Activated naive CD8-positive, alpha-beta T cell treated with anti-CD3 and anti-CD28 coated beads for 36 hours (primary cell): ENCODE measurements around the gene CACNA1S. TPM values are rescaled to one million over a fixed set of nuclear protein-coding genes. Genes with fewer than 3 reads are reported as not detected.

Experiments
- DNase-seq: peaks from one replicate; pipeline ENCODE4 v3.0.0; 2021
- H3K27ac Mint-ChIP-seq: one replicate; pipeline ENCODE4 v1.8.0; 2022; ENCODE audit warnings: mild to moderate bottlenecking, moderate library complexity, mixed read lengths
- H3K27me3 Mint-ChIP-seq: one replicate; pipeline ENCODE4 v1.8.0; 2022; ENCODE audit warnings: mild to moderate bottlenecking, mixed read lengths
- H3K36me3 Mint-ChIP-seq: one replicate; pipeline ENCODE4 v1.8.0; 2021; ENCODE audit warnings: mild to moderate bottlenecking, mixed read lengths
- H3K4me1 Mint-ChIP-seq: one replicate; pipeline ENCODE4 v1.8.0; 2021; ENCODE audit warnings: mixed read lengths
- H3K4me3 Mint-ChIP-seq: one replicate; pipeline ENCODE4 v1.8.0; 2022; ENCODE audit warnings: mild to moderate bottlenecking, moderate library complexity, mixed read lengths
- H3K9me3 Mint-ChIP-seq: one replicate; pipeline ENCODE4 v1.8.0; 2022; ENCODE audit warnings: mixed read lengths
- total RNA-seq, 2 experiments: library from RNA; stranded (reverse); gene quantifications; one replicate each; pipeline ENCODE4 v1.2.3, GENCODE V29; 2021

CACNA1S gene
- total RNA-seq, 2 experiments from 2014 or later, result not detected

GRCh38 chr1:201036188-201036842, 75.9 kb downstream of the CACNA1S start:
- no peaks in the 10 kb centered on the region for H3K4me1 Mint-ChIP-seq
- no peaks in the 10 kb centered on the region for H3K36me3 Mint-ChIP-seq
- H3K27me3 Mint-ChIP-seq, result no peaks in the 10 kb centered on the region
- no peak overlapping the region for H3K27ac Mint-ChIP-seq
- no peak for DNase-seq
- H3K4me3 Mint-ChIP-seq, result no peak overlapping the region
- H3K9me3 Mint-ChIP-seq, result no peaks in the 10 kb centered on the region

- Mint-ChIP-seq H3K4me1 (no peaks in the 10 kb centered on the region), H3K36me3 (no peaks in the 10 kb centered on the region), H3K9me3 (no peaks in the 10 kb centered on the region), H3K27ac (no peak overlapping the region), H3K27me3 (no peaks in the 10 kb centered on the region), H3K4me3 (no peak overlapping the region)
- DNase-seq, result no peak
These were observed 77.6 kb downstream of the CACNA1S start for GRCh38 chr1:201034671-201035070.

- no peaks in the 10 kb centered on the region for H3K27me3 Mint-ChIP-seq
- H3K4me3 Mint-ChIP-seq, result no peak overlapping the region
- no peaks in the 10 kb centered on the region for H3K4me1 Mint-ChIP-seq
- H3K36me3 Mint-ChIP-seq, result no peaks in the 10 kb centered on the region
- DNase-seq, result no peak
- no peaks in the 10 kb centered on the region for H3K9me3 Mint-ChIP-seq
- H3K27ac Mint-ChIP-seq, result no peak overlapping the region
These were observed 79.8 kb downstream of the CACNA1S start for GRCh38 chr1:201032408-201032807.

GRCh38 chr1:201028461-201028889, 83.8 kb downstream of the CACNA1S start:
- DNase-seq, result no peak
- no peak overlapping the region for H3K4me3 Mint-ChIP-seq
- no peaks in the 10 kb centered on the region for H3K9me3 Mint-ChIP-seq
- no peaks in the 10 kb centered on the region for H3K36me3 Mint-ChIP-seq
- H3K27ac Mint-ChIP-seq, result no peak overlapping the region
- no peaks in the 10 kb centered on the region for H3K27me3 Mint-ChIP-seq
- H3K4me1 Mint-ChIP-seq, result peaks cover 31% of the 10 kb centered on the region

- Mint-ChIP-seq H3K27me3 (no peaks in the 10 kb centered on the region), H3K4me1 (peaks cover 39% of the 10 kb centered on the region), H3K9me3 (no peaks in the 10 kb centered on the region), H3K4me3 (no peak overlapping the region), H3K36me3 (peaks cover 6% of the 10 kb centered on the region), H3K27ac (peak overlapping the region; percentile 45)
- DNase-seq, result no peak
These were observed 85.4 kb downstream of the CACNA1S start for GRCh38 chr1:201026836-201027235.

GRCh38 chr1:201026234-201026633, 86.0 kb downstream of the CACNA1S start:
- Mint-ChIP-seq H3K4me3 (no peak overlapping the region), H3K4me1 (peaks cover 42% of the 10 kb centered on the region), H3K9me3 (no peaks in the 10 kb centered on the region), H3K27me3 (no peaks in the 10 kb centered on the region), H3K36me3 (peaks cover 6% of the 10 kb centered on the region), H3K27ac (no peak overlapping the region)
- DNase-seq, result no peak

- peak; percentile 20 for DNase-seq
- no peak overlapping the region for H3K27ac Mint-ChIP-seq
- peaks cover 45% of the 10 kb centered on the region for H3K4me1 Mint-ChIP-seq
- H3K9me3 Mint-ChIP-seq, result no peaks in the 10 kb centered on the region
- H3K4me3 Mint-ChIP-seq, result no peak overlapping the region
- H3K36me3 Mint-ChIP-seq, result peaks cover 6% of the 10 kb centered on the region
- no peaks in the 10 kb centered on the region for H3K27me3 Mint-ChIP-seq
These were observed 86.6 kb downstream of the CACNA1S start for GRCh38 chr1:201025571-201026002.

GRCh38 chr1:201024625-201024998, 87.6 kb downstream of the CACNA1S start:
- peaks cover 6% of the 10 kb centered on the region for H3K36me3 Mint-ChIP-seq
- DNase-seq, result no peak
- no peaks in the 10 kb centered on the region for H3K27me3 Mint-ChIP-seq
- H3K4me1 Mint-ChIP-seq, result peaks cover 54% of the 10 kb centered on the region
- H3K9me3 Mint-ChIP-seq, result no peaks in the 10 kb centered on the region
- no peak overlapping the region for H3K27ac Mint-ChIP-seq
- H3K4me3 Mint-ChIP-seq, result no peak overlapping the region

- H3K27me3 Mint-ChIP-seq, result no peaks in the 10 kb centered on the region
- H3K4me3 Mint-ChIP-seq, result peak overlapping the region; percentile 37
- no peaks in the 10 kb centered on the region for H3K9me3 Mint-ChIP-seq
- H3K4me1 Mint-ChIP-seq, result peaks cover 60% of the 10 kb centered on the region
- no peak for DNase-seq
- H3K27ac Mint-ChIP-seq, result no peak overlapping the region
- H3K36me3 Mint-ChIP-seq, result peaks cover 9% of the 10 kb centered on the region
These were observed 88.2 kb downstream of the CACNA1S start for GRCh38 chr1:201023920-201024624.

- peaks cover 12% of the 10 kb centered on the region for H3K36me3 Mint-ChIP-seq
- H3K4me3 Mint-ChIP-seq, result peak within 1 kb of the TSS; percentile 98
- H3K27ac Mint-ChIP-seq, result peak within 1 kb of the TSS; percentile 100
- no peaks in the 10 kb centered on the region for H3K9me3 Mint-ChIP-seq
- DNase-seq, result peak; percentile 95
- no peaks in the 10 kb centered on the region for H3K27me3 Mint-ChIP-seq
- peaks cover 65% of the 10 kb centered on the region for H3K4me1 Mint-ChIP-seq
These were observed 88.7 kb downstream of the CACNA1S start, which contains the start of gene KIF21B for GRCh38 chr1:201023517-201023902. Gene KIF21B, minus strand, starts transcription at chr1:201023714. Its CDS starts 331 bp downstream, at chr1:201023383.

- H3K27ac Mint-ChIP-seq, result peak overlapping the region; percentile 100
- no peaks in the 10 kb centered on the region for H3K9me3 Mint-ChIP-seq
- peaks cover 71% of the 10 kb centered on the region for H3K4me1 Mint-ChIP-seq
- peak overlapping the region; percentile 98 for H3K4me3 Mint-ChIP-seq
- H3K27me3 Mint-ChIP-seq, result no peaks in the 10 kb centered on the region
- peaks cover 17% of the 10 kb centered on the region for H3K36me3 Mint-ChIP-seq
- peak; percentile 46 for DNase-seq
These were observed 89.3 kb downstream of the CACNA1S start for GRCh38 chr1:201022820-201023516.

- no peak for DNase-seq
- peak overlapping the region; percentile 98 for H3K4me3 Mint-ChIP-seq
- no peaks in the 10 kb centered on the region for H3K9me3 Mint-ChIP-seq
These were observed 89.8 kb downstream of the CACNA1S start for GRCh38 chr1:201022493-201022819.

GRCh38 chr1:201021630-201022492, 90.4 kb downstream of the CACNA1S start:
- DNase-seq, result peak; percentile 59
- no peaks in the 10 kb centered on the region for H3K27me3 Mint-ChIP-seq
- H3K4me1 Mint-ChIP-seq, result peaks cover 78% of the 10 kb centered on the region
- no peaks in the 10 kb centered on the region for H3K9me3 Mint-ChIP-seq
- peaks cover 20% of the 10 kb centered on the region for H3K36me3 Mint-ChIP-seq
- peak overlapping the region; percentile 98 for H3K4me3 Mint-ChIP-seq
- H3K27ac Mint-ChIP-seq, result peak overlapping the region; percentile 100

More at GRCh38 chr1:201022493-201022819, 89.8 kb downstream of the CACNA1S start:
- peaks cover 18% of the 10 kb centered on the region for H3K36me3 Mint-ChIP-seq
- H3K27ac Mint-ChIP-seq, result peak overlapping the region; percentile 100
- no peaks in the 10 kb centered on the region for H3K27me3 Mint-ChIP-seq
- peaks cover 74% of the 10 kb centered on the region for H3K4me1 Mint-ChIP-seq

- H3K4me1 Mint-ChIP-seq, result peaks cover 78% of the 10 kb centered on the region
These were observed 91.3 kb downstream of the CACNA1S start for GRCh38 chr1:201020721-201021629.

More at GRCh38 chr1:201020721-201021629, 91.3 kb downstream of the CACNA1S start:
- Mint-ChIP-seq H3K9me3 (no peaks in the 10 kb centered on the region), H3K36me3 (peaks cover 20% of the 10 kb centered on the region), H3K27me3 (no peaks in the 10 kb centered on the region), H3K4me3 (peak overlapping the region; percentile 98), H3K27ac (peak overlapping the region; percentile 100)
- peak; percentile 43 for DNase-seq
